WERI-Rb-1 (cell line): Measurements from ENCODE around the gene BAAT.

Experiments used
- DNase-seq: peaks from one replicate; pipeline ENCODE4 v3.0.0-alpha.2; 2020
- H3K27ac ChIP-seq: fragments of 250-450 bp; sonication (Bioruptor Pico); 2 replicates; pipeline ENCODE4 v1.5.1; 2020; ENCODE audit warnings: mild to moderate bottlenecking, moderate library complexity
- H3K27me3 ChIP-seq: fragments of 250-450 bp; sonication (Bioruptor Pico); 2 replicates; pipeline ENCODE4 v1.5.1; 2021; ENCODE audit warnings: mild to moderate bottlenecking, low read depth, moderate library complexity; ENCODE audit not compliant: insufficient read depth, severe bottlenecking
- H3K36me3 ChIP-seq: fragments of 250-450 bp; sonication (Bioruptor Pico); 2 replicates; pipeline ENCODE4 v1.5.1; 2020; ENCODE audit warnings: mild to moderate bottlenecking, moderate library complexity
- H3K4me3 ChIP-seq: 2 replicates; pipeline ENCODE4 v1.5.1; 2011; ENCODE audit warnings: low read depth, mild to moderate bottlenecking, control low read depth, low read length
- H3K9me3 ChIP-seq: fragments of 250-450 bp; sonication (Bioruptor Pico); 2 replicates; pipeline ENCODE4 v1.5.1; 2021; ENCODE audit warnings: mild to moderate bottlenecking, moderate library complexity; ENCODE audit not compliant: severe bottlenecking
- TF ChIP-seq, protein P1 (sequence below): IDR thresholded peaks from 2 replicates; pipeline ENCODE4 v1.5.1; 2011; ENCODE audit warnings: low read depth, mild to moderate bottlenecking, control low read depth, inconsistent platforms, low read length

BAAT gene

DNA sequence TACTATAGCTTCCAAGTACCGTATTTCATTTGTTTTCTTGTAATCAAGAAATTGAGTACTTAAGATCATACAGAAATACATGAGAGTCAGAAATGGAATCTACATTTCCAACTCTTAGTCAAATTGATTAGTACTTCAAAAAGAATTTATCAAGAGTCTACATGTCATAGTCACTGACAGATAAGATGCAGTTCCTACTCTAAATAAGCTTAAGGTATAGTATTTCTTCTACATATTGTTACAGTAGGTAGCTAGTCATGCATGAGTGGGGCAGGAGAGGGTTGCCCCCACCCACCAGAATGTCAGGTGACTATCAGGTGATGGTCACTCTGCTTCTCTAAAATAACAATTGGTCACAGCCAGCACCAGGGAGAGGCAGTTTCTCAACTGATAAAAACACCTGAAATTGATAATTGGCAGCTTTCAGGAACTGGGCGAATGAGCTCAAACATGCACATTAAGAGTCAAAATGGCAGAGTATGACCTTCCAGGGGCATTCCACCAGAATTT lies 2.9 kb downstream of the BAAT start:
- Histone ChIP-seq H3K4me3 (no peak overlapping the region), H3K27me3 (no peaks in the 10 kb centered on the region), H3K9me3 (peaks cover 4% of the 10 kb centered on the region), H3K27ac (no peak overlapping the region), H3K36me3 (no peaks in the 10 kb centered on the region)
- TF ChIP-seq, protein P1, sequence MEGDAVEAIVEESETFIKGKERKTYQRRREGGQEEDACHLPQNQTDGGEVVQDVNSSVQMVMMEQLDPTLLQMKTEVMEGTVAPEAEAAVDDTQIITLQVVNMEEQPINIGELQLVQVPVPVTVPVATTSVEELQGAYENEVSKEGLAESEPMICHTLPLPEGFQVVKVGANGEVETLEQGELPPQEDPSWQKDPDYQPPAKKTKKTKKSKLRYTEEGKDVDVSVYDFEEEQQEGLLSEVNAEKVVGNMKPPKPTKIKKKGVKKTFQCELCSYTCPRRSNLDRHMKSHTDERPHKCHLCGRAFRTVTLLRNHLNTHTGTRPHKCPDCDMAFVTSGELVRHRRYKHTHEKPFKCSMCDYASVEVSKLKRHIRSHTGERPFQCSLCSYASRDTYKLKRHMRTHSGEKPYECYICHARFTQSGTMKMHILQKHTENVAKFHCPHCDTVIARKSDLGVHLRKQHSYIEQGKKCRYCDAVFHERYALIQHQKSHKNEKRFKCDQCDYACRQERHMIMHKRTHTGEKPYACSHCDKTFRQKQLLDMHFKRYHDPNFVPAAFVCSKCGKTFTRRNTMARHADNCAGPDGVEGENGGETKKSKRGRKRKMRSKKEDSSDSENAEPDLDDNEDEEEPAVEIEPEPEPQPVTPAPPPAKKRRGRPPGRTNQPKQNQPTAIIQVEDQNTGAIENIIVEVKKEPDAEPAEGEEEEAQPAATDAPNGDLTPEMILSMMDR: no peak
- DNase-seq: no peak

DNA sequence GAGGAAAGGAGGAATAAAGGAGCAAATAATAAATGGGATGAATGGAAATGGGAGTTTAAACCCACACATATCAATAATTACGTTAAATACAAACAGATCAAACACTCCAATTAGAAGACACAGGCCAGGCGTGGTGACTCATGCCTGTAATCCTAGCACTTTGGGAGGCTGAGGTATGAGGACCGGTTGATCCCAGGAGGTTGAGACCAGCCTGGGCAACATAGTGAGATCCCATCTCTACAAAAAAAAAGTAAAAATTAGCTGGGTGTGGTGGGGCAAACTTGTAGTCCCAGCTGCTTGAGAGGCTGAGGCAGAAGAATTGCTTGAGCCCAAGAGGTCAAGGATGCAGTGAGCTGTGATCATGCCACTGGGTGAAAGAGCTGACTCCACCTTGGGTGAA lies 3.7 kb downstream of the BAAT start:
- H3K36me3 ChIP-seq: no peaks in the 10 kb centered on the region
- TF ChIP-seq, protein P1: no peak
- H3K27me3 ChIP-seq: no peaks in the 10 kb centered on the region
- H3K27ac ChIP-seq: no peak overlapping the region
- DNase-seq: no peak
- no peak overlapping the region for H3K4me3 ChIP-seq
- peaks cover 4% of the 10 kb centered on the region for H3K9me3 ChIP-seq

DNA sequence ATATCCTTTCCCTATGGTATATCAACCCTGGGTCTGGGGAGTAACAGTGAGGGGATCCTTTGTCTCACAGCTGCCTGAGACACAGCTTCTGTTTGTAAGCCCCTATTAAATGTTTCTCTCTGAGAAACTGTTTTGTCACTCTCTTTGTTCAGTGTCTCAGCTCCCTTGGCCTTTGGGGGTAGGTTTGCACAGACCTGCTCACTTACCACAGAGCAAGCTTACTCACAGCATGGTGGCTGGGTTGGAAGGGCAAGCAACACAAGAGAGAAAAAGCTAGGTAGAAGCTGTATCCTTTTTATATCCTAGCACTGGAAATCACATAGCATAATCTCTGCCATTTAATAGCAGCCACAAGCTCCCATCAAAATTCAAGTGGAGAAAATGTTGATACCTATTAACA lies 4.5 kb downstream of the BAAT start:
- no peak overlapping the region for H3K27ac ChIP-seq
- no peaks in the 10 kb centered on the region for H3K27me3 ChIP-seq
- TF ChIP-seq, protein P1: no peak

DNA sequence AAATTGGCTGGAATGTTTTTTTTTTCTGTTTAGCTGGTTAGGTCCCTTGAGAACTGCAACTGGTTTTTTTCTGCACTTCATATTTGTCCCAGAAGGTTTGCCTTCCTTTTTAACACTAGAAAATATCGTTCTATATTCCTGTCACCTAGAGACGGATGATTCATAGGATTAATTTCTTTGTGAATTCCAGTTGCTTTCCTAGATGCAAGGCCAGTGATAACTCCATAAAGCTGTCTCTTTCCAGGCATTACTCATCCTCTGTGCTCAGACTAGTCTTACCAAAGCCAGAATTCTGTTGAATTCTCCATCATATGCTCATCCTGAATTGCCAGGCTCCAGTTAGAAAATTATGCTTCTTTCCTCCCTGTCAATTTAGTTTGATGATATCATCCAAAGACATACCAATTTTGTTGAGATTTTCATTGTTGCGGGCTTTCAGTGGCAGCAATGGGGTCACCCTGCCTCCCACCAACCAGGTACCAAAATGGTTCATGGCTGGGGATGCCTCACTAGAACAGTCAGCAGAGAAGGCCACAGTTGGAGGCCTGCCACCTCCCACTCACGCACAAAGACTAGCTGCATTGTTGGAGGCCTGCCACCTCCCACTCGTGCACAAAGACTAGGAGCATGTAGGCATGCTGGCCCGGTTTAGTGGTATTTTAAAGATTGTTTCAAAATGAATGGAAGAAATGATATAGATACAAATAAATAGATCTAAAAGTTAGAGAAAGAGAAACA lies 8.5 kb downstream of the BAAT start:
- Histone ChIP-seq H3K27ac (no peak overlapping the region), H3K36me3 (no peaks in the 10 kb centered on the region), H3K27me3 (no peaks in the 10 kb centered on the region), H3K4me3 (no peak overlapping the region), H3K9me3 (no peaks in the 10 kb centered on the region)
- no peak for DNase-seq
- TF ChIP-seq, protein P1: no peak

More for the DNA sequence above, 4.5 kb downstream of the BAAT start:
- H3K36me3 ChIP-seq: no peaks in the 10 kb centered on the region
- no peak for DNase-seq
- H3K4me3 ChIP-seq: no peak overlapping the region
- peaks cover 1% of the 10 kb centered on the region for H3K9me3 ChIP-seq

DNA sequence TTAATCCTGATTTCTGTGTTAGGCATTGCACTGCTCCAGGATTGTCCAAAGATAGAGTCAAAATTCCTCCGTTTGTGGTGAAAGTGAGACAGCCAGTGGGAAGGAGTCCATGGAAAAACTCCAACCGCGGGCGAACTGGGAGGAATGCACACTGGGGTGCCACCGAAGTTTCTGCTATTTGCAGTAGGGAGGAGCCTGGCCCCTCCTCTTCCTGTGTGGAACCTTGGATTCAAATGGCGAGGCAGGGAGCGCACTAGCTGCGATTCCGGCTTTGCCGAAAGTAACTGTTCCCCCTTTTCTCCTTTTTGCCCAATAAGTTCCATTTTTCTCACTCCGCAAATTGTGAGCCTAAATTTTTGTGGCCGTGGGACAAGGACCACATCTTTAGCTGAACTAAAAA lies 9.3 kb downstream of the BAAT start:
- Histone ChIP-seq H3K9me3 (no peaks in the 10 kb centered on the region), H3K4me3 (no peak overlapping the region), H3K27me3 (no peaks in the 10 kb centered on the region), H3K36me3 (no peaks in the 10 kb centered on the region), H3K27ac (no peak overlapping the region)
- no peak for DNase-seq
- TF ChIP-seq, protein P1: no peak
